NT2/D1 (cell line): ENCODE data around the gene FGD4.

Experiments used
- SUZ12 ChIP-seq: IDR thresholded peaks from 2 replicates; pipeline ENCODE4 v1.6.1; 2011; ENCODE audit not compliant: insufficient read length, insufficient read depth; ENCODE audit errors: extremely low read depth
- YY1 ChIP-seq: IDR thresholded peaks from 2 replicates; pipeline ENCODE4 v1.6.1; 2011; ENCODE audit not compliant: insufficient read length, insufficient read depth

GRCh38 chr12:32606443-32606842 lies 207.1 kb downstream of the FGD4 start:
- TF ChIP-seq YY1, result no peak
- TF ChIP-seq SUZ12, result no peak
